Liver (tissue), 9 donors: ENCODE results near the gene NKD2. TPM values are rescaled to one million over a fixed set of nuclear protein-coding genes. Genes with fewer than 3 reads are reported as not detected.

Experiments
- DNase-seq: peaks from one replicate; pipeline ENCODE4 v3.0.0-alpha.2; 2017; ENCODE audit warnings: low spot score
- H3K27ac ChIP-seq, 2 donors: one replicate each; pipeline ENCODE4 v1.7.0; 2013; ENCODE audit warnings: inconsistent platforms in 2 of 2, low read length in 2 of 2, control low read depth in 1 of 2, low read depth in 1 of 2, mild to moderate bottlenecking in 1 of 2
- H3K27me3 ChIP-seq, 4 donors: one replicate each; pipeline versions ENCODE4 v1.6.1 to v1.7.0; 2013; ENCODE audit warnings: low read length in 3 of 4, inconsistent platforms in 1 of 4, mild to moderate bottlenecking in 1 of 4, moderate library complexity in 1 of 4; ENCODE audit not compliant: control insufficient read depth in 4 of 4, insufficient read depth in 4 of 4
- H3K36me3 ChIP-seq, 4 donors: one replicate each; pipeline versions ENCODE4 v1.6.1 to v1.7.0; 2013; ENCODE audit warnings: low read length in 3 of 4, mild to moderate bottlenecking in 3 of 4, low read depth in 1 of 4, moderate library complexity in 1 of 4; ENCODE audit not compliant: control insufficient read depth in 4 of 4, insufficient read depth in 3 of 4
- H3K4me1 ChIP-seq, 4 donors: one replicate each; pipeline versions ENCODE4 v1.6.1 to v1.7.0; 2013; ENCODE audit warnings: low read length in 3 of 4, mild to moderate bottlenecking in 3 of 4, moderate library complexity in 1 of 4; ENCODE audit not compliant: control insufficient read depth in 4 of 4, insufficient read depth in 4 of 4
- H3K4me3 ChIP-seq, 3 donors: one replicate each; pipeline versions ENCODE4 v1.6.1 to v1.7.0; 2013; ENCODE audit warnings: low read length in 3 of 3, control low read depth in 1 of 3, low read depth in 1 of 3, mild to moderate bottlenecking in 1 of 3
- H3K9ac ChIP-seq, 2 donors: one replicate each; pipeline ENCODE4 v1.7.0; 2013; ENCODE audit warnings: low read length in 2 of 2, mild to moderate bottlenecking in 2 of 2, moderate library complexity in 2 of 2, control low read depth in 1 of 2, low read depth in 1 of 2
- H3K9me3 ChIP-seq, 4 donors: one replicate each; pipeline versions ENCODE4 v1.6.1 to v1.7.0; 2013; ENCODE audit warnings: low read length in 3 of 4; ENCODE audit not compliant: control insufficient read depth in 4 of 4
- ATF3 ChIP-seq: IDR thresholded peaks from 2 replicates; pipeline ENCODE4 v1.6.1; 2016; ENCODE audit warnings: antibody characterized with exemption
- CTCF ChIP-seq: fragments of 150-350 bp; IDR thresholded peaks from 2 replicates; pipeline ENCODE4 v1.5.1; 2017; ENCODE audit warnings: improper control_type of control experiment, low read depth, low read length; ENCODE audit not compliant: missing input control
- EGR1 ChIP-seq, 2 donors: IDR thresholded peaks; 2 replicates each; pipeline ENCODE4 v1.6.1; 2016 to 2018; ENCODE audit warnings: antibody characterized with exemption in 2 of 2, low read depth in 2 of 2
- FOXA1 ChIP-seq: IDR thresholded peaks from 2 replicates; pipeline ENCODE4 v1.6.1; 2016; ENCODE audit warnings: antibody characterized with exemption
- FOXA2 ChIP-seq: IDR thresholded peaks from 2 replicates; pipeline ENCODE4 v1.6.1; 2016; ENCODE audit warnings: antibody characterized with exemption
- GABPA ChIP-seq, 2 donors: IDR thresholded peaks in 1 of 2; conservative IDR thresholded peaks in 1 of 2; 2 replicates each; pipeline ENCODE4 v1.6.1; 2016; ENCODE audit warnings: antibody characterized with exemption in 2 of 2, mild to moderate bottlenecking in 1 of 2, moderate library complexity in 1 of 2
- HNF4A ChIP-seq, 2 donors: conservative IDR thresholded peaks; 2 replicates each; pipeline ENCODE4 v1.6.1; 2016; ENCODE audit warnings: antibody characterized with exemption in 2 of 2, mild to moderate bottlenecking in 2 of 2
- HNF4G ChIP-seq: IDR thresholded peaks from 2 replicates; pipeline ENCODE4 v1.6.1; 2016; ENCODE audit warnings: antibody characterized with exemption
- JUND ChIP-seq, 2 donors: IDR thresholded peaks; 2 replicates each; pipeline ENCODE4 v1.6.1; 2016; ENCODE audit warnings: antibody characterized with exemption in 2 of 2
- MAX ChIP-seq: IDR thresholded peaks from 2 replicates; pipeline ENCODE4 v1.6.1; 2016; ENCODE audit warnings: antibody characterized with exemption
- NR2F2 ChIP-seq: IDR thresholded peaks from 2 replicates; pipeline ENCODE4 v1.6.1; 2016; ENCODE audit warnings: antibody characterized with exemption
- RAD21 ChIP-seq, 2 donors: IDR thresholded peaks; 2 replicates each; pipeline ENCODE4 v1.6.1; 2016; ENCODE audit warnings: antibody characterized with exemption in 2 of 2, mild to moderate bottlenecking in 2 of 2
- REST ChIP-seq: IDR thresholded peaks from 2 replicates; pipeline ENCODE4 v1.6.1; 2016; ENCODE audit warnings: antibody characterized with exemption, mild to moderate bottlenecking
- RXRA ChIP-seq, 2 donors: IDR thresholded peaks; 2 replicates each; pipeline ENCODE4 v1.6.1; 2017 to 2018; ENCODE audit warnings: antibody characterized with exemption in 2 of 2, mild to moderate bottlenecking in 1 of 2
- SP1 ChIP-seq: IDR thresholded peaks from 2 replicates; pipeline ENCODE4 v1.6.1; 2018; ENCODE audit warnings: antibody characterized with exemption, mild to moderate bottlenecking
- TAF1 ChIP-seq: conservative IDR thresholded peaks from 2 replicates; pipeline ENCODE4 v1.6.1; 2016; ENCODE audit warnings: antibody characterized with exemption, mild to moderate bottlenecking
- YY1 ChIP-seq: IDR thresholded peaks from 2 replicates; pipeline ENCODE4 v1.6.1; 2016; ENCODE audit warnings: antibody characterized with exemption, mild to moderate bottlenecking
- ZBTB33 ChIP-seq: IDR thresholded peaks from 2 replicates; pipeline ENCODE4 v1.6.1; 2016; ENCODE audit warnings: antibody characterized with exemption
- WGBS: extraction: QIAGEN DNeasy Blood & Tissue Kit; methylation state at CpG from one replicate; pipeline ENCODE4 v1.1.7; 2013; 5-methylcytosine and 5-hydroxymethylcytosine counted together
- polyA plus RNA-seq, 2 donors: library from polyadenylated mRNA; stranded (reverse) in 1 of 2; unstranded in 1 of 2; fragments of 200-250 nt in 1 of 2; fragments of >200 nt in 1 of 2; fragmentation: Nextera tagmentation in 1 of 2; extraction: Ambion mirVana in 1 of 2; gene quantifications; one replicate each; pipeline versions ENCODE4 v1.2.1 to v1.2.3, GENCODE V29; 2013 to 2015
- total RNA-seq, 2 donors: library from RNA; depleted of rRNA; stranded (reverse); fragments of >200 nt; gene quantifications; one replicate each; pipeline ENCODE4 v1.2.3, GENCODE V29; 2014
- donor health status: healthy.
- donor health status: healthy.
- donor health status: healthy.
- donor health status: healthy.
- donor health status: healthy.

The NKD2 gene
- total and polyA plus RNA-seq, 4 donors: 0.09 to 1.3 (median 0.42) TPM

- Histone ChIP-seq H3K9me3 (no peaks in the 10 kb centered on the region), H3K27me3 (no peaks in the 10 kb centered on the region), H3K4me3 (no peak overlapping the region), H3K9ac (no peak overlapping the region), H3K4me1 (peaks cover 0 to 25% (median 15%) of the 10 kb centered on the region in 4 donors), H3K36me3 (peaks cover 17 to 72% (median 33%) of the 10 kb centered on the region in 4 donors), H3K27ac (no peak overlapping the region)
- WGBS: 93% methylated on average over 56 of the region's 56 CpGs
- no peak for DNase-seq
- TF ChIP-seq SP1: no peak
- TF ChIP-seq EGR1 (IDR thresholded peaks at IDR 0.05; ENCODE audit: low read depth in 2 of 2): no peak
- no peak for TF ChIP-seq HNF4G
- no peak for TF ChIP-seq MAX
- no peak for TF ChIP-seq RAD21 (IDR thresholded peaks at IDR 0.05)
- TF ChIP-seq HNF4A (conservative IDR thresholded peaks at IDR 0.05): no peak
- no peak for TF ChIP-seq CTCF
- no peak for TF ChIP-seq YY1
- no peak for TF ChIP-seq GABPA (IDR thresholded peaks at IDR 0.05 in 1 of 2, conservative IDR thresholded peaks at IDR 0.05 in 1 of 2)
- TF ChIP-seq RXRA (IDR thresholded peaks at IDR 0.05): no peak
- TF ChIP-seq NR2F2: no peak
- TF ChIP-seq JUND (IDR thresholded peaks at IDR 0.05): no peak
- TF ChIP-seq ATF3: no peak
- TF ChIP-seq FOXA2: no peak
- TF ChIP-seq FOXA1: no peak
- no peak for TF ChIP-seq REST
- no peak for TF ChIP-seq TAF1
- no peak for TF ChIP-seq ZBTB33
Observed at GRCh38 chr5:1063661-1064382, 55.2 kb downstream of the NKD2 start.
